MM.1S (cell line): ENCODE data around the gene LRTM1.

Experiments
- DNase-seq: peaks from one replicate; pipeline ENCODE4 v3.0.0-alpha.2; 2015
- H2AFZ ChIP-seq: fragments of 300-600 bp; sonication (generic); 2 replicates; pipeline ENCODE4 v1.6.0; 2016; ENCODE audit warnings: antibody characterized with exemption, low read length
- H3F3A ChIP-seq: fragments of 300-600 bp; sonication (generic); 2 replicates; pipeline ENCODE4 v1.6.1; 2016; ENCODE audit warnings: mild to moderate bottlenecking, antibody characterized with exemption, low read length, moderate library complexity, mixed read lengths; ENCODE audit not compliant: insufficient read depth
- H3K27ac ChIP-seq: fragments of 300-600 bp; sonication (generic); 2 replicates; pipeline ENCODE4 v1.5.1; 2016; ENCODE audit warnings: mild to moderate bottlenecking, low read length
- H3K27me3 ChIP-seq: fragments of 300-600 bp; sonication (generic); replicated peaks from 2 replicates; pipeline ENCODE4 v1.6.0; 2016; ENCODE audit warnings: low read length; ENCODE audit not compliant: insufficient read depth
- H3K36me3 ChIP-seq: fragments of 300-600 bp; sonication (generic); replicated peaks from 2 replicates; pipeline ENCODE4 v1.6.1; 2016; ENCODE audit warnings: mild to moderate bottlenecking, low read length, mixed read lengths; ENCODE audit not compliant: insufficient read depth
- H3K4me1 ChIP-seq: fragments of 300-600 bp; sonication (generic); 2 replicates; pipeline ENCODE4 v1.6.1; 2016; ENCODE audit warnings: low read length, mixed read lengths
- H3K4me2 ChIP-seq: fragments of 300-600 bp; sonication (generic); 2 replicates; pipeline ENCODE4 v1.6.0; 2016; ENCODE audit warnings: low read depth, low read length
- H3K4me3 ChIP-seq: fragments of 300-600 bp; sonication (generic); 2 replicates; pipeline ENCODE4 v1.5.1; 2016; ENCODE audit warnings: low read length, mixed read lengths
- H3K79me2 ChIP-seq: fragments of 300-600 bp; sonication (generic); 2 replicates; pipeline ENCODE4 v1.6.1; 2016; ENCODE audit warnings: mixed run types, low read length, mixed read lengths
- H3K9ac ChIP-seq: fragments of 300-600 bp; sonication (generic); 2 replicates; pipeline ENCODE4 v1.6.1; 2016; ENCODE audit warnings: low read length, mixed read lengths
- H3K9me2 ChIP-seq: fragments of 300-600 bp; sonication (generic); replicated peaks from 2 replicates; pipeline ENCODE4 v1.6.1; 2016; ENCODE audit warnings: mild to moderate bottlenecking, low read length, mixed read lengths; ENCODE audit not compliant: insufficient read depth
- H3K9me3 ChIP-seq: fragments of 300-600 bp; sonication (generic); replicated peaks from 2 replicates; pipeline ENCODE4 v1.6.1; 2016; ENCODE audit warnings: mild to moderate bottlenecking, low read length, mixed read lengths; ENCODE audit not compliant: insufficient read depth
- H4K20me1 ChIP-seq: fragments of 300-600 bp; sonication (generic); 2 replicates; pipeline ENCODE4 v1.6.1; 2016; ENCODE audit warnings: mild to moderate bottlenecking, low read length, moderate library complexity, mixed read lengths; ENCODE audit not compliant: insufficient read depth
- CTCF ChIP-seq: fragments of 300-600 bp; sonication (generic); IDR thresholded peaks from 2 replicates; pipeline ENCODE4 v1.5.1; 2016; ENCODE audit warnings: antibody characterized with exemption, low read length, mixed read lengths
- EZH2 ChIP-seq: fragments of 300-600 bp; sonication (generic); optimal IDR thresholded peaks from 2 replicates; pipeline ENCODE3; 2017; ENCODE audit warnings: low read depth, mild to moderate bottlenecking, antibody characterized with exemption, low read length, mixed read lengths
- EZH2phosphoT487 ChIP-seq: fragments of 300-600 bp; sonication (generic); IDR thresholded peaks from 2 replicates; pipeline ENCODE4 v1.6.1; 2018; ENCODE audit warnings: antibody characterized with exemption, low read length

LRTM1 gene

GRCh38 chr3:54914180-54914579 is 13.7 kb downstream of the LRTM1 start:
- no peaks in the 10 kb centered on the region for H3K9me3 ChIP-seq
- H3K4me3 ChIP-seq = no peak overlapping the region
- no peak overlapping the region for H3K4me2 ChIP-seq
- no peak overlapping the region for H3K27ac ChIP-seq
- H3K4me1 ChIP-seq = no peaks in the 10 kb centered on the region
- H3F3A ChIP-seq = no peaks in the 10 kb centered on the region
- DNase-seq = no peak
- no peak overlapping the region for H2AFZ ChIP-seq
- H3K79me2 ChIP-seq = no peaks in the 10 kb centered on the region
- no peaks in the 10 kb centered on the region for H4K20me1 ChIP-seq
- TF ChIP-seq EZH2 = no peak
- no peak for TF ChIP-seq EZH2phosphoT487
- no peak for TF ChIP-seq CTCF
- H3K36me3 ChIP-seq = no peaks in the 10 kb centered on the region
- H3K9me2 ChIP-seq = no peaks in the 10 kb centered on the region
- H3K27me3 ChIP-seq = no peaks in the 10 kb centered on the region
- H3K9ac ChIP-seq = no peak overlapping the region

GRCh38 chr3:54909191-54909590 is 18.7 kb downstream of the LRTM1 start:
- H3K36me3 ChIP-seq = no peaks in the 10 kb centered on the region
- H2AFZ ChIP-seq = no peak overlapping the region
- H3K4me2 ChIP-seq = no peak overlapping the region
- TF ChIP-seq EZH2 (no peak), CTCF (no peak), EZH2phosphoT487 (no peak)
- no peaks in the 10 kb centered on the region for H4K20me1 ChIP-seq
- no peak overlapping the region for H3K9ac ChIP-seq
- H3K4me1 ChIP-seq = no peaks in the 10 kb centered on the region
- no peaks in the 10 kb centered on the region for H3K9me3 ChIP-seq
- no peaks in the 10 kb centered on the region for H3K27me3 ChIP-seq
- DNase-seq = no peak
- H3K9me2 ChIP-seq = no peaks in the 10 kb centered on the region
- H3K79me2 ChIP-seq = no peaks in the 10 kb centered on the region
- no peaks in the 10 kb centered on the region for H3F3A ChIP-seq
- H3K27ac ChIP-seq = no peak overlapping the region
- no peak overlapping the region for H3K4me3 ChIP-seq

- no peaks in the 10 kb centered on the region for H4K20me1 ChIP-seq
- no peak overlapping the region for H3K9ac ChIP-seq
- no peaks in the 10 kb centered on the region for H3K9me3 ChIP-seq
- H3K4me2 ChIP-seq = no peak overlapping the region
- H3F3A ChIP-seq = no peaks in the 10 kb centered on the region
- no peak for DNase-seq
- no peaks in the 10 kb centered on the region for H3K36me3 ChIP-seq
- no peak overlapping the region for H3K4me3 ChIP-seq
- H3K27ac ChIP-seq = no peak overlapping the region
- no peak for TF ChIP-seq CTCF
- no peaks in the 10 kb centered on the region for H3K9me2 ChIP-seq
- H3K79me2 ChIP-seq = no peaks in the 10 kb centered on the region
- H3K4me1 ChIP-seq = no peaks in the 10 kb centered on the region
- H2AFZ ChIP-seq = no peak overlapping the region
- H3K27me3 ChIP-seq = no peaks in the 10 kb centered on the region
Observed at GRCh38 chr3:54906763-54907162, 21.1 kb downstream of the LRTM1 start.

GRCh38 chr3:54905920-54906319 is 21.9 kb downstream of the LRTM1 start:
- no peaks in the 10 kb centered on the region for H3K4me1 ChIP-seq
- H2AFZ ChIP-seq = no peak overlapping the region
- no peak overlapping the region for H3K27ac ChIP-seq
- no peaks in the 10 kb centered on the region for H3K79me2 ChIP-seq
- no peak overlapping the region for H3K4me2 ChIP-seq
- H3K36me3 ChIP-seq = no peaks in the 10 kb centered on the region
- H3F3A ChIP-seq = no peaks in the 10 kb centered on the region
- no peaks in the 10 kb centered on the region for H3K27me3 ChIP-seq
- TF ChIP-seq CTCF = no peak
- no peaks in the 10 kb centered on the region for H4K20me1 ChIP-seq
- H3K9ac ChIP-seq = no peak overlapping the region
- DNase-seq = no peak
- H3K9me3 ChIP-seq = no peaks in the 10 kb centered on the region
- H3K9me2 ChIP-seq = no peaks in the 10 kb centered on the region
- H3K4me3 ChIP-seq = no peak overlapping the region
